Effector CD4-positive, alpha-beta T cell (primary cell): Measurements from ENCODE around the gene TMEM9.

Source experiments
- DNase-seq: peaks from one replicate; pipeline ENCODE4 v3.0.0-alpha.2; 2020
- total RNA-seq: gene quantifications from one replicate; lab custom pipeline; 2026; lab: John Stamatoyannopoulos, UW

Gene TMEM9
- total RNA-seq: 7.9 reads per million, percentile 27 among the genes with 10 or more reads in this experiment

GRCh38 chr1:201154389-201155165, at the start of gene TMEM9:
TSS of gene TMEM9 (minus strand) at chr1:201154474. CDS start at chr1:201153923, 551 bp downstream.
- DNase-seq: peak; percentile 98

- no peak for DNase-seq
Measured at GRCh38 chr1:201198598-201198997, 44.3 kb upstream of the TMEM9 start.

GRCh38 chr1:201194046-201194445, 39.8 kb upstream of the TMEM9 start:
- DNase-seq: no peak

- no peak for DNase-seq
Measured at GRCh38 chr1:201192261-201192788, 38.1 kb upstream of the TMEM9 start.

GRCh38 chr1:201191653-201192260, 37.5 kb upstream of the TMEM9 start:
- no peak for DNase-seq

GRCh38 chr1:201190624-201191051, 36.4 kb upstream of the TMEM9 start, which contains the start of gene IGFN1:
TSS of gene IGFN1 (plus strand) at chr1:201190824. CDS start at chr1:201193294, 2,470 bp downstream.
- DNase-seq: no peak

GRCh38 chr1:201190005-201190404, 35.7 kb upstream of the TMEM9 start:
- no peak for DNase-seq

- DNase-seq: no peak
Measured at GRCh38 chr1:201189085-201189484, 34.8 kb upstream of the TMEM9 start.

- DNase-seq: no peak
Measured at GRCh38 chr1:201186192-201186591, 31.9 kb upstream of the TMEM9 start.

- no peak for DNase-seq
Measured at GRCh38 chr1:201185527-201186128, 31.4 kb upstream of the TMEM9 start.

- DNase-seq: no peak
Measured at GRCh38 chr1:201185123-201185453, 30.8 kb upstream of the TMEM9 start.

GRCh38 chr1:201184307-201185122, 30.2 kb upstream of the TMEM9 start:
- no peak for DNase-seq

GRCh38 chr1:201183753-201184152, 29.5 kb upstream of the TMEM9 start:
- no peak for DNase-seq

GRCh38 chr1:201183209-201183608, 28.9 kb upstream of the TMEM9 start:
- no peak for DNase-seq

GRCh38 chr1:201181726-201182125, 27.5 kb upstream of the TMEM9 start:
- no peak for DNase-seq

GRCh38 chr1:201181323-201181722, 27.0 kb upstream of the TMEM9 start:
- DNase-seq: no peak

- no peak for DNase-seq
Measured at GRCh38 chr1:201180901-201181300, 26.6 kb upstream of the TMEM9 start.

GRCh38 chr1:201180141-201180540, 25.9 kb upstream of the TMEM9 start:
- DNase-seq: no peak

GRCh38 chr1:201178718-201179117, 24.4 kb upstream of the TMEM9 start:
- no peak for DNase-seq

GRCh38 chr1:201176940-201177339, 22.7 kb upstream of the TMEM9 start:
- DNase-seq: no peak

- DNase-seq: no peak
Measured at GRCh38 chr1:201175820-201176500, 21.7 kb upstream of the TMEM9 start.

GRCh38 chr1:201173736-201174135, 19.5 kb upstream of the TMEM9 start:
- DNase-seq: no peak
